ENCODE data around the gene PGLYRP2.

Gene PGLYRP2

GRCh38 chr19:15456871-15457700 lies 22.2 kb downstream of the PGLYRP2 start:
- in situ Hi-C loops (cut with HindIII; ENCODE audit: low sequenced_read_pairs): loop anchor here (5.0 kb wide), 1 partner anchor 70 kb away; no protein-coding TSS in a partner anchor

GRCh38 chr19:15456441-15456840 lies 22.9 kb downstream of the PGLYRP2 start:
- in situ Hi-C loops (cut with HindIII; ENCODE audit: low sequenced_read_pairs): loop anchor here (5.0 kb wide), 1 partner anchor 69 kb away; no protein-coding TSS in a partner anchor

- in situ Hi-C loops (cut with HindIII; ENCODE audit: low sequenced_read_pairs): loop anchor here (5.0 kb wide), 1 partner anchor 69 kb away; no protein-coding TSS in a partner anchor
Measured at GRCh38 chr19:15455996-15456395, 23.3 kb downstream of the PGLYRP2 start.

GRCh38 chr19:15453906-15454860 lies 25.1 kb downstream of the PGLYRP2 start:
- in situ Hi-C loops (cut with HindIII; ENCODE audit: low sequenced_read_pairs): no loop called here

- in situ Hi-C loops (cut with HindIII; ENCODE audit: low sequenced_read_pairs): no loop called here
Measured at GRCh38 chr19:15453091-15453578, 26.2 kb downstream of the PGLYRP2 start.

GRCh38 chr19:15452111-15453047 lies 26.9 kb downstream of the PGLYRP2 start:
- in situ Hi-C loops (cut with HindIII; ENCODE audit: low sequenced_read_pairs): no loop called here

GRCh38 chr19:15450528-15450890 lies 28.8 kb downstream of the PGLYRP2 start:
- in situ Hi-C loops (cut with HindIII; ENCODE audit: low sequenced_read_pairs): no loop called here

- in situ Hi-C loops (cut with HindIII; ENCODE audit: low sequenced_read_pairs): no loop called here
Measured at GRCh38 chr19:15449620-15450527, 29.4 kb downstream of the PGLYRP2 start, which contains the start of gene WIZ. TSS of gene WIZ (minus strand) at chr19:15449956. CDS start at chr19:15448307, 1,649 bp downstream.

- in situ Hi-C loops (cut with HindIII; ENCODE audit: low sequenced_read_pairs): no loop called here
Measured at GRCh38 chr19:15448778-15449619, 30.3 kb downstream of the PGLYRP2 start.

- in situ Hi-C loops (cut with HindIII; ENCODE audit: low sequenced_read_pairs): no loop called here
Measured at GRCh38 chr19:15448044-15448777, 31.1 kb downstream of the PGLYRP2 start.

- in situ Hi-C loops (cut with HindIII; ENCODE audit: low sequenced_read_pairs): no loop called here
Measured at GRCh38 chr19:15447057-15447456, 32.2 kb downstream of the PGLYRP2 start.

GRCh38 chr19:15445807-15446376 lies 33.4 kb downstream of the PGLYRP2 start:
- in situ Hi-C loops (cut with HindIII; ENCODE audit: low sequenced_read_pairs): no loop called here

- in situ Hi-C loops (cut with HindIII; ENCODE audit: low sequenced_read_pairs): no loop called here
Measured at GRCh38 chr19:15445227-15445605, 34.1 kb downstream of the PGLYRP2 start.

GRCh38 chr19:15444505-15445226 lies 34.6 kb downstream of the PGLYRP2 start:
- in situ Hi-C loops (cut with HindIII; ENCODE audit: low sequenced_read_pairs): no loop called here

GRCh38 chr19:15443838-15444237 lies 35.5 kb downstream of the PGLYRP2 start:
- in situ Hi-C loops (cut with HindIII; ENCODE audit: low sequenced_read_pairs): no loop called here

GRCh38 chr19:15443325-15443724 lies 36.0 kb downstream of the PGLYRP2 start:
- in situ Hi-C loops (cut with HindIII; ENCODE audit: low sequenced_read_pairs): no loop called here

All from endothelial cell of hepatic sinusoid (primary cell).